ENCODE results near the gene KIFC1. TPM values are rescaled to one million over a fixed set of nuclear protein-coding genes. Genes with fewer than 3 reads are reported as not detected.
A peak's percentile ranks its signal among the peaks of the same experiment; 100 is the strongest.

The KIFC1 gene
- total and polyA plus RNA-seq, 9 of the 15 experiments (the other 6 are each of a cell fraction or from before 2014, with no cell fraction given) = 1.3 to 95.2 (median 76.9) TPM

DNA sequence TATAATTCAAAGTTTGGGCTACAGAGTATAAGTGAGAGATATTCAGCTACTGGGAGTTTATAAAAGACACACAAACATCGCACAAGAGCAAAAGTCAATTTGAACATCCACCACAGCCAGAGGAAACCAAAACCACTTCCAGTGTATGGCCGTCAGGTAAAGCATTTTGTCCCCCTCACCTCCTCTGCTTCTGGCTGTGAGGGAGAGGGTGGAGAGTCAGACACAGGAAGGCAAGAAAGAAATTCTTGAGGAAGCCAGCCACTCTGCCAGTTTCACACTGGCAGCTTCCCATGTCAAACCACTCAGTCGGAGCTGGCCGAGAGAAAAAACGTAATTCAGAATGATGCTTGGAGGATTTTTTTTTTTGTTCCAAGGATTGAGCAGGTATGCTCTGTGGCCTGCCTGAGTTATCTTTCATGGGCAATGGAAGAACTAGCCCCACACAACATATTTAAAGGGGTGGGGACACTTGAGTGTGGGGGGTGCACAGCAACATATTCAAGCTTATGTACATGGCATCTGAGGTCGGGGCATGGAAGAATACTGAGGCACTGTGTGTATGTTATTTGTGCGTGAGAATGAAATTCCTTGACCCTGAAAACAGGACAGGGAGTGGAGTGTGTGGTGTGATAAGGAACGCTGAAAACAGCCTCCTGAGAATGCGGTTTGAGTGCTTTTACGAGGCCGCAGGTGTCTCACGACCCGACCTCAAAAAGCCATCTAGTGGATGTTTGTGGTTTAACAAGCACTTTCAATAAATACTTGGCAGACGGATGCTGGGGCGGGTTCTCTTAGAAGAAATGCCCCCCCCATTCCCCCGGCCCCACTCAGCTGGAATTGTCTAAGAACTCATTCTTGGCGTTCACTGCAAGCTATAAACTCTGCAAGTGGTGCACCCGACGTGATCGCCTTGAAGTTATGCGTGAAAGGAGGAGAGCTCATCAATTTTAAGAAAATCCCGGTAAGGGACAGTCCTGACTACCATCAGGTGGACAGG lies 46.6 kb upstream of the KIFC1 start (continued):
- peak; percentile 75 for TF ChIP-seq ZNF707 (CRISPR knock-in tag; conservative IDR thresholded peaks at IDR 0.05)
- peak; percentile 65 for TF ChIP-seq LCOR (CRISPR knock-in tag; IDR thresholded peaks at IDR 0.05)
- peak in 1 of 2 experiments; percentile 31; a peak in 1 of 4 replicates for TF ChIP-seq FOXA3 (CRISPR knock-in tag; conservative IDR thresholded peaks at IDR 0.05 in 1 of 2, IDR thresholded peaks at IDR 0.05 in 1 of 2)
- TF ChIP-seq PURB (CRISPR knock-in tag; IDR thresholded peaks at IDR 0.05; ENCODE audit: low read depth) = no peak
- no peak for TF ChIP-seq SIRT6 (IDR thresholded peaks at IDR 0.05; ENCODE audit: low read depth, low read length)
- TF ChIP-seq JUND (IDR thresholded peaks at IDR 0.05; ENCODE audit: borderline replicate concordance, low read depth, low read length) = 0 out of 2 replicates have a peak, but pooled peaks have one; percentile 40
- no peak; the same call in 2 of the 3 replicates for TF ChIP-seq JUND (tag; IDR thresholded peaks at IDR 0.05; ENCODE audit: borderline replicate concordance, low read depth, low read length)
- TF ChIP-seq PCBP2 (IDR thresholded peaks at IDR 0.05; ENCODE audit: low read depth, low read length, poor library complexity, severe bottlenecking) = no peak
- TF ChIP-seq, protein P1, sequence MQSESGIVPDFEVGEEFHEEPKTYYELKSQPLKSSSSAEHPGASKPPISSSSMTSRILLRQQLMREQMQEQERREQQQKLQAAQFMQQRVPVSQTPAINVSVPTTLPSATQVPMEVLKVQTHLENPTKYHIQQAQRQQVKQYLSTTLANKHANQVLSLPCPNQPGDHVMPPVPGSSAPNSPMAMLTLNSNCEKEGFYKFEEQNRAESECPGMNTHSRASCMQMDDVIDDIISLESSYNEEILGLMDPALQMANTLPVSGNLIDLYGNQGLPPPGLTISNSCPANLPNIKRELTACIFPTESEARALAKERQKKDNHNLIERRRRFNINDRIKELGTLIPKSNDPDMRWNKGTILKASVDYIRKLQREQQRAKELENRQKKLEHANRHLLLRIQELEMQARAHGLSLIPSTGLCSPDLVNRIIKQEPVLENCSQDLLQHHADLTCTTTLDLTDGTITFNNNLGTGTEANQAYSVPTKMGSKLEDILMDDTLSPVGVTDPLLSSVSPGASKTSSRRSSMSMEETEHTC (IDR thresholded peaks at IDR 0.05) = 0 out of 2 replicates have a peak, but pooled peaks have one; percentile 21
- no peak for TF ChIP-seq SAFB (IDR thresholded peaks at IDR 0.05; ENCODE audit: borderline replicate concordance, low read depth, low read length)
- TF ChIP-seq SIX5 (IDR thresholded peaks at IDR 0.05; ENCODE audit: borderline replicate concordance in 1 of 2, insufficient read depth in 1 of 2, low read depth in 1 of 2, low read length in 2 of 2) = no peak
- no peak for TF ChIP-seq OTX1 (CRISPR knock-in tag; IDR thresholded peaks at IDR 0.05)
- TF ChIP-seq, protein P2, sequence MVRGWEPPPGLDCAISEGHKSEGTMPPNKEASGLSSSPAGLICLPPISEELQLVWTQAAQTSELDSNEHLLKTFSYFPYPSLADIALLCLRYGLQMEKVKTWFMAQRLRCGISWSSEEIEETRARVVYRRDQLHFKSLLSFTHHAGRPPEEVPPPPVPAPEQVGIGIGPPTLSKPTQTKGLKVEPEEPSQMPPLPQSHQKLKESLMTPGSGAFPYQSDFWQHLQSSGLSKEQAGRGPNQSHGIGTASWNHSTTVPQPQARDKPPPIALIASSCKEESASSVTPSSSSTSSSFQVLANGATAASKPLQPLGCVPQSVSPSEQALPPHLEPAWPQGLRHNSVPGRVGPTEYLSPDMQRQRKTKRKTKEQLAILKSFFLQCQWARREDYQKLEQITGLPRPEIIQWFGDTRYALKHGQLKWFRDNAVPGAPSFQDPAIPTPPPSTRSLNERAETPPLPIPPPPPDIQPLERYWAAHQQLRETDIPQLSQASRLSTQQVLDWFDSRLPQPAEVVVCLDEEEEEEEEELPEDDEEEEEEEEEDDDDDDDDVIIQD (CRISPR knock-in tag; IDR thresholded peaks at IDR 0.05) = no peak
- TF ChIP-seq COPS2 (conservative IDR thresholded peaks at IDR 0.05) = no peak
- TF ChIP-seq ELF2 (CRISPR knock-in tag; IDR thresholded peaks at IDR 0.05) = no peak
- no peak for TF ChIP-seq XRCC4 (IDR thresholded peaks at IDR 0.05; ENCODE audit: extremely low read depth, insufficient read depth, insufficient read length)
- TF ChIP-seq HDGF (IDR thresholded peaks at IDR 0.05) = 0 out of 2 replicates have a peak, but pooled peaks have one; percentile 36
- TF ChIP-seq, protein P3, sequence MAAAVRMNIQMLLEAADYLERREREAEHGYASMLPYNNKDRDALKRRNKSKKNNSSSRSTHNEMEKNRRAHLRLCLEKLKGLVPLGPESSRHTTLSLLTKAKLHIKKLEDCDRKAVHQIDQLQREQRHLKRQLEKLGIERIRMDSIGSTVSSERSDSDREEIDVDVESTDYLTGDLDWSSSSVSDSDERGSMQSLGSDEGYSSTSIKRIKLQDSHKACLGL (CRISPR knock-in tag; IDR thresholded peaks at IDR 0.05; ENCODE audit: borderline replicate concordance, poor library complexity, severe bottlenecking) = no peak
- TF ChIP-seq NFE2 (IDR thresholded peaks at IDR 0.05; ENCODE audit: low read depth) = no peak
- TF ChIP-seq ZNF140 (CRISPR knock-in tag; IDR thresholded peaks at IDR 0.05) = no peak
- 0 out of 2 replicates have a peak, but pooled peaks have one; percentile 5 for TF ChIP-seq HCFC1 (IDR thresholded peaks at IDR 0.05; ENCODE audit: low read depth, low read length)
- TF ChIP-seq, protein P4, sequence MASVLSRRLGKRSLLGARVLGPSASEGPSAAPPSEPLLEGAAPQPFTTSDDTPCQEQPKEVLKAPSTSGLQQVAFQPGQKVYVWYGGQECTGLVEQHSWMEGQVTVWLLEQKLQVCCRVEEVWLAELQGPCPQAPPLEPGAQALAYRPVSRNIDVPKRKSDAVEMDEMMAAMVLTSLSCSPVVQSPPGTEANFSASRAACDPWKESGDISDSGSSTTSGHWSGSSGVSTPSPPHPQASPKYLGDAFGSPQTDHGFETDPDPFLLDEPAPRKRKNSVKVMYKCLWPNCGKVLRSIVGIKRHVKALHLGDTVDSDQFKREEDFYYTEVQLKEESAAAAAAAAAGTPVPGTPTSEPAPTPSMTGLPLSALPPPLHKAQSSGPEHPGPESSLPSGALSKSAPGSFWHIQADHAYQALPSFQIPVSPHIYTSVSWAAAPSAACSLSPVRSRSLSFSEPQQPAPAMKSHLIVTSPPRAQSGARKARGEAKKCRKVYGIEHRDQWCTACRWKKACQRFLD (CRISPR knock-in tag; IDR thresholded peaks at IDR 0.05) = no peak
